ENCODE data around the gene CHSY1.

The CHSY1 gene

DNA sequence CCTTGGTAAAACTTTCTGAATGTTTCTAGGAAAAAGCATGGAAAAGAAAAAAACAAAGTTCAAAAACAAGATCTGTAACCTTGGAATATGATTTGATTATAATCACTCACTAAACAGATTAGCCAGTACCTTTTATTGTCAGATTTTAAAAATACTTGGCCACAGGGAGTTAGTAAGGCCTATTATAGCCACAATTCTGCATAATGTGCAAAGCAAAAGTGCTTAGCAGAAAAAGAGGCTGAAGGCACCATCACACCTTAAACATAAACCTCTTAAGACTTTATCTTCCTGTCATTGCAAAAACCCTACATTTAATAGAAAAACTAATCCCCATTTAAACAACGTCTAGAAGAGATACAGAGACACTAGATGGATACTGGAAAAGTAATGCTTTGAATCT, 41.8 kb downstream of the CHSY1 start:
- DNase-seq = no peak

DNA sequence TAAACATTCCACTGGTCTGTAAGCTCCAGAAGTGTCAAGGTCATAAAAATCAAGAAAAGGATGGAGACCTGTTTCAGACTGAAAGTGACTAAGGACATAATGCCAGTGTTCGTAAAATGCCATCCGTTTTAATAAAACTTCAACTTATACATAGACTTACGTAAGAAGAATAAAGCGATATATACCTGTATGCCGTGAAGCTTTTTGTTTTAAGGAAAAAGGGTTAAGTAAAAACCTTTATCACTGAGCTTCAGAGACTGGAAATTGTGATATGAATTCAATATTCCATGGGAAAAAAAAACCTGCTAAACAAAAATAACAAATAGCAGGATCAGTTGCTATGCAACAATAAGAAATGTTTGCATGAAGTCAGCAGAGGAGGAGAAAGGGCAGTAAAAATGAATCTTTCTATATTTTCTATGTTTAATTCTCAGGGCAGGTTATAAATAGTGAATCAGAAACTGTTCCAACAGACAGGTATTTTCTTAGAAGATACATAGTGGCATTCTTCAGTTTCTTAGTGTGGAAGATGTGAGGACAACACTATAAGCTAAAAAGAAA, 42.5 kb downstream of the CHSY1 start:
- peak overlapping the region; percentile 40 to 43 for H3K27ac ChIP-seq
- no peaks in the 10 kb centered on the region for H3K9me3 ChIP-seq
- intact Hi-C loops (cut with DNase I; ENCODE audit: low total_unique reads) = no loop called here
- no peak overlapping the region for H3K4me3 ChIP-seq
- TF ChIP-seq, protein P1, sequence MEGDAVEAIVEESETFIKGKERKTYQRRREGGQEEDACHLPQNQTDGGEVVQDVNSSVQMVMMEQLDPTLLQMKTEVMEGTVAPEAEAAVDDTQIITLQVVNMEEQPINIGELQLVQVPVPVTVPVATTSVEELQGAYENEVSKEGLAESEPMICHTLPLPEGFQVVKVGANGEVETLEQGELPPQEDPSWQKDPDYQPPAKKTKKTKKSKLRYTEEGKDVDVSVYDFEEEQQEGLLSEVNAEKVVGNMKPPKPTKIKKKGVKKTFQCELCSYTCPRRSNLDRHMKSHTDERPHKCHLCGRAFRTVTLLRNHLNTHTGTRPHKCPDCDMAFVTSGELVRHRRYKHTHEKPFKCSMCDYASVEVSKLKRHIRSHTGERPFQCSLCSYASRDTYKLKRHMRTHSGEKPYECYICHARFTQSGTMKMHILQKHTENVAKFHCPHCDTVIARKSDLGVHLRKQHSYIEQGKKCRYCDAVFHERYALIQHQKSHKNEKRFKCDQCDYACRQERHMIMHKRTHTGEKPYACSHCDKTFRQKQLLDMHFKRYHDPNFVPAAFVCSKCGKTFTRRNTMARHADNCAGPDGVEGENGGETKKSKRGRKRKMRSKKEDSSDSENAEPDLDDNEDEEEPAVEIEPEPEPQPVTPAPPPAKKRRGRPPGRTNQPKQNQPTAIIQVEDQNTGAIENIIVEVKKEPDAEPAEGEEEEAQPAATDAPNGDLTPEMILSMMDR (IDR thresholded peaks at IDR 0.05) = no peak
- H3K4me1 ChIP-seq = peaks cover 0 to 67% (median 22%) of the 10 kb centered on the region in 4 donors
- H3K27me3 ChIP-seq = no peaks in the 10 kb centered on the region
- no peaks in the 10 kb centered on the region for H3K36me3 ChIP-seq
- no peak for DNase-seq

More for the DNA sequence above, 41.8 kb downstream of the CHSY1 start:
- no peaks in the 10 kb centered on the region for H3K27me3 ChIP-seq
- H3K4me1 ChIP-seq = peaks cover 0 to 60% (median 22%) of the 10 kb centered on the region in 4 donors
- no peaks in the 10 kb centered on the region for H3K9me3 ChIP-seq
- H3K27ac ChIP-seq = peak overlapping the region; percentile 40 to 43
- H3K36me3 ChIP-seq = no peaks in the 10 kb centered on the region
- intact Hi-C loops (cut with DNase I; ENCODE audit: low total_unique reads) = no loop called here
- TF ChIP-seq, protein P1 (IDR thresholded peaks at IDR 0.05) = no peak
- no peak overlapping the region for H3K4me3 ChIP-seq

DNA sequence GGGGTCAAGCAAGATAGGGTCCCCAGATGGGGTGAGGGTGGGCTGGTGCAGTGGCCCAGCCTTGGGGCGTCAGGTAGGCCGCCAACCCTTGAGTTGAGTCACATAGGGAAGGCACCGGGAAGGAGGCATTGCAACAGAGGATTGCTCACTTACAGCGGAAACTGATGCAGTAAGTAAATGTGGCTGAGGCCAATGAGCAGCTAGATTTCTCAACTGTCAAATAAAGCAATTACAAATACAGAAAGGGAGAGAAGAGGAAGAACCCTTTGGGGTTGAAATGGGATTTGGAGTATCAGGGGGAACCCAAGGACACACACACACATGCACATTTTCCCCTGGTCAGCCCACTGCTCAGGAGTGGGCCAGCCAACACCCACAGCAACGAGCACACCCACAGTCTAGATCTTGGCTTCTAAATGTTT, 44.0 kb downstream of the CHSY1 start:
- H3K27ac ChIP-seq = peak overlapping the region in 1 of 2 donors; percentile 44
- H3K27me3 ChIP-seq = no peaks in the 10 kb centered on the region
- no peaks in the 10 kb centered on the region for H3K9me3 ChIP-seq
- intact Hi-C loops (cut with DNase I; ENCODE audit: low total_unique reads) = no loop called here
- H3K4me1 ChIP-seq = peaks cover 0 to 72% (median 22%) of the 10 kb centered on the region in 4 donors
- TF ChIP-seq, protein P1 (IDR thresholded peaks at IDR 0.05) = no peak
- DNase-seq = peak; percentile 74 to 78
- no peak overlapping the region for H3K4me3 ChIP-seq
- H3K36me3 ChIP-seq = no peaks in the 10 kb centered on the region

DNA sequence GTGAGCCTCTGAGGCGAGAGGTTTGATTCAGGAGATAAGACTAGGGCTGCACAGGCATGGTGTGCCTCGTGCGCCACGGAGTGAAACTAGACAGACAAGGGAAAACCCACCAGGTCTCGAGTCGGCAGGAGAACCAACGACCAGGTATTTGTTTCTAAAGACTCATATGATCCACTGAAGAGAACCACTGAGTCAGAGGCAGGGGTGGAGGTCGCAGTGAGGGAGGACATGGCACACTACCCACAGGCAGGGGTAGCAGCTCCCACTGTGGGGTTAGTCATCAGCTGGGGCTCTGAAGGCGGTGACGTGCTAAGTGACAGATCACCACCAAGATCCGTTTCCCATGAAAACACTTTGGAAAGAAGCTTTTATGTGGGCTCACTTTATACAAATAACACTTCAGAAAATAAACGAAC, 45.7 kb downstream of the CHSY1 start:
- no peaks in the 10 kb centered on the region for H3K36me3 ChIP-seq
- no peak for DNase-seq
- H3K4me1 ChIP-seq = peaks cover 0 to 79% (median 32%) of the 10 kb centered on the region in 4 donors
- peak overlapping the region; percentile 29 to 39 for H3K27ac ChIP-seq
- TF ChIP-seq, protein P1 (IDR thresholded peaks at IDR 0.05) = no peak
- H3K9me3 ChIP-seq = no peaks in the 10 kb centered on the region
- intact Hi-C loops (cut with DNase I; ENCODE audit: low total_unique reads) = no loop called here
- no peaks in the 10 kb centered on the region for H3K27me3 ChIP-seq
- no peak overlapping the region for H3K4me3 ChIP-seq

DNA sequence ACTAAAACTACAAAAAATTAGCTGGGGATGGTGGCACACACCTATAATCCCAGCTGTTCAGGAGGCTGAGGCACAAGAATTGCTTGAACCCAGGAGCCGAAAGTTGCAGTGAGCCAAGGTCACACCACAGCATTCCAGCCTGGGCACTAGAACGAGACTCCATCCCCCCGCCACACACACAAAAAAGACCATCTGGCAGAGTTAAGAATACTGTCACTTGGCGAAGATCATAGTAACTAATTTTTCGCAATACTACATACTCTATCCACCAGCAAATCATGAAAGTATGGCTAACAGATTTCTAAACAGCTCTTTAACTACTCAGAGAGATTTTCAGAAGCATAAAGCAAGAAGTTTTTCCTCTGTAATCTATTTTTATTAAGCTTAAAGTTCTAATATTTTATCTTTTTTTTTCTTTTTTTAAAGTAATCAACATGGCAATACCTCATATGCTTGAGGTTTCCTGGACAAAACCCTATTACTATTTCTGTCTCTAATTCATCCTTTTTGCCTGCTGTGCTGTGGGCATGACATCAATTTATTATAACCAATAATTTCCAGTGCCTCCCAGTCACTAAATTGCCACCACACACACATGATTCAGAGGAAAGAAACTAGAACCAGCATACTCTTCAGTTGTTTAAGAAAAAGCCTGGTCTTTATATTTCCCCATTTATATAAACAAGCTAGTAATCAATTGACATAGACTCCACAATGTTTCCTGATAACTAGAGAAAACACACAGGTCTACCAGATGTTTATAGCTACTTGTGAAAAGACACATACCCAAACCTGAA, 46.9 kb downstream of the CHSY1 start:
- no peak for DNase-seq
- H3K4me1 ChIP-seq = peaks cover 0 to 79% (median 34%) of the 10 kb centered on the region in 4 donors

More for the DNA sequence above, 46.9 kb downstream of the CHSY1 start:
- Histone ChIP-seq H3K4me3 (no peak overlapping the region), H3K36me3 (no peaks in the 10 kb centered on the region), H3K27ac (peak overlapping the region in 1 of 2 donors; percentile 0), H3K27me3 (no peaks in the 10 kb centered on the region), H3K9me3 (no peaks in the 10 kb centered on the region)
- intact Hi-C loops (cut with DNase I; ENCODE audit: low total_unique reads) = no loop called here
- TF ChIP-seq, protein P1 (IDR thresholded peaks at IDR 0.05) = no peak
